SK-N-SH (cell line): ENCODE results near the gene OSBPL10. TPM values are rescaled to one million over a fixed set of nuclear protein-coding genes. Genes with fewer than 3 reads are reported as not detected.

Experiments
- CTCF ChIA-PET: fragments of 300-600, 350-600 bp; formaldehyde crosslinking; extraction: SDS; loops from one replicate; lab custom pipeline; 2021; lab: Yijun Ruan, JAX
- POLR2A ChIA-PET: fragments of 350-600 bp; sonication (Branson Sonifier 250); formaldehyde crosslinking; extraction: SDS; loops from one replicate; lab custom pipeline; 2020; ENCODE audit warnings: antibody characterized with exemption, inconsistent platforms; lab: Yijun Ruan, JAX
- DNase-seq: peaks from one replicate; pipeline ENCODE4 v3.0.0; 2012
- H2AFZ ChIP-seq: fragments of 200-600 bp; sonication (generic); 2 replicates; pipeline ENCODE4 v1.8.1; 2016; ENCODE audit warnings: antibody characterized with exemption, mild to moderate bottlenecking, low read depth
- H3F3A ChIP-seq: fragments of 200-600 bp; sonication (generic); replicated peaks from 2 replicates; pipeline ENCODE3; 2016; ENCODE audit warnings: antibody characterized with exemption, mild to moderate bottlenecking; ENCODE audit not compliant: insufficient read depth
- H3K27ac ChIP-seq, 2 experiments: fragments of 200-500 bp in 1 of 2; fragments of 200-600 bp in 1 of 2; sonication (Bioruptor generic) in 1 of 2; sonication (generic), shearing (Covaris generic) in 1 of 2; 2 replicates each; pipeline versions ENCODE4 v1.5.1 to v1.6.1; 2014 to 2016; ENCODE audit warnings: low read depth in 2 of 2, inconsistent platforms in 1 of 2, low read length in 1 of 2, mild to moderate bottlenecking in 1 of 2, mixed read lengths in 1 of 2
- H3K27me3 ChIP-seq: fragments of 200-600 bp; sonication (generic), shearing (Covaris generic); 2 replicates; pipeline ENCODE4 v1.6.1; 2016; ENCODE audit warnings: mixed run types; ENCODE audit not compliant: insufficient read depth
- H3K36me3 ChIP-seq, 2 experiments: fragments of 200-500 bp in 1 of 2; fragments of 200-600 bp in 1 of 2; sonication (Bioruptor generic) in 1 of 2; sonication (generic) in 1 of 2; replicated peaks in 1 of 2; 2 replicates each; pipeline versions ENCODE3 to v1.5.1; 2014 to 2016; ENCODE audit warnings: low read length in 1 of 2, mild to moderate bottlenecking in 1 of 2; ENCODE audit not compliant: insufficient read depth in 2 of 2, control insufficient read depth in 1 of 2
- H3K4me1 ChIP-seq, 2 experiments: fragments of 200-500 bp in 1 of 2; fragments of 200-600 bp in 1 of 2; sonication (Bioruptor generic) in 1 of 2; sonication (generic), shearing (Covaris generic) in 1 of 2; 2 replicates each; pipeline versions ENCODE4 v1.5.1 to v1.6.1; 2014 to 2016; ENCODE audit warnings: low read depth in 1 of 2, low read length in 1 of 2, mixed run types in 1 of 2; ENCODE audit not compliant: insufficient read depth in 2 of 2, control insufficient read depth in 1 of 2
- H3K4me2 ChIP-seq: fragments of 200-600 bp; sonication (generic), shearing (Covaris generic); 2 replicates; pipeline ENCODE4 v1.6.1; 2017; ENCODE audit warnings: mixed run types
- H3K4me3 ChIP-seq, 2 experiments: fragments of 200-500 bp in 1 of 2; fragments of 200-600 bp in 1 of 2; sonication (Bioruptor generic) in 1 of 2; sonication (generic), shearing (Covaris generic) in 1 of 2; 2 replicates each; pipeline versions ENCODE4 v1.5.1 to v1.8.1; 2014 to 2016; ENCODE audit warnings: low read depth in 2 of 2, inconsistent platforms in 1 of 2, low read length in 1 of 2, mild to moderate bottlenecking in 1 of 2, mixed read lengths in 1 of 2, moderate library complexity in 1 of 2
- H3K79me2 ChIP-seq: fragments of 200-600 bp; sonication (generic); 2 replicates; pipeline ENCODE4 v1.8.1; 2017; ENCODE audit warnings: mild to moderate bottlenecking; ENCODE audit not compliant: insufficient read depth
- H3K9ac ChIP-seq: fragments of 200-600 bp; sonication (generic); 2 replicates; pipeline ENCODE4 v1.6.1; 2017; ENCODE audit warnings: mixed run types
- H3K9me2 ChIP-seq: fragments of 200-600 bp; sonication (generic); 2 replicates; pipeline ENCODE4 v1.6.1; 2017; ENCODE audit warnings: mixed run types
- H3K9me3 ChIP-seq: fragments of 200-600 bp; sonication (generic); 2 replicates; pipeline ENCODE4 v1.6.1; 2017; ENCODE audit warnings: mixed run types, mild to moderate bottlenecking, moderate library complexity
- H4K20me1 ChIP-seq: fragments of 200-600 bp; sonication (generic); 2 replicates; pipeline ENCODE4 v1.6.1; 2017; ENCODE audit warnings: mild to moderate bottlenecking, mixed run types; ENCODE audit not compliant: insufficient read depth
- EP300 ChIP-seq, 2 experiments: IDR thresholded peaks; 2 replicates each; pipeline versions ENCODE4 v1.4.0 to v1.6.1; 2012; ENCODE audit warnings: borderline replicate concordance in 1 of 2, low read depth in 1 of 2, low read length in 1 of 2
- GATA2 ChIP-seq: sonication (generic); formaldehyde crosslinking; IDR thresholded peaks from 2 replicates; pipeline ENCODE4 v1.5.0; 2020; ENCODE audit warnings: mild to moderate bottlenecking, missing genetic modification reagents
- IRF3 ChIP-seq: fragments of 150-350 bp; IDR thresholded peaks from 2 replicates; pipeline ENCODE4 v1.6.1; 2016; ENCODE audit warnings: mild to moderate bottlenecking, low read depth, low read length
- JUND ChIP-seq: IDR thresholded peaks from 2 replicates; pipeline ENCODE4 v1.4.0; 2012
- MEF2A ChIP-seq: IDR thresholded peaks from 2 replicates; pipeline ENCODE4 v1.4.0; 2012; ENCODE audit warnings: low read depth, borderline replicate concordance
- NRF1 ChIP-seq: IDR thresholded peaks from 2 replicates; pipeline ENCODE4 v1.6.1; 2012; ENCODE audit warnings: low read depth, mild to moderate bottlenecking, low read length
- REST ChIP-seq: IDR thresholded peaks from 2 replicates; pipeline ENCODE4 v1.6.1; 2012; ENCODE audit warnings: mild to moderate bottlenecking, low read depth, low read length, moderate library complexity
- RFX5 ChIP-seq: IDR thresholded peaks from 2 replicates; pipeline ENCODE4 v1.6.1; 2012; ENCODE audit warnings: mild to moderate bottlenecking, improper control_type of control experiment, low read length
- SMC3 ChIP-seq: IDR thresholded peaks from 2 replicates; pipeline ENCODE4 v1.6.1; 2012; ENCODE audit warnings: low read depth, low read length, improper control_type of control experiment
- TCF12 ChIP-seq: IDR thresholded peaks from 2 replicates; pipeline ENCODE4 v1.4.0; 2012
- ZBTB33 ChIP-seq: IDR thresholded peaks from 2 replicates; pipeline ENCODE4 v1.4.0; 2012; ENCODE audit warnings: low read depth, borderline replicate concordance
- WGBS: methylation state at CpG from one replicate; pipeline ENCODE4 v1.1.6; 2017; ENCODE audit warnings: low lambda C conversion rate; 5-methylcytosine and 5-hydroxymethylcytosine counted together
- polyA plus RNA-seq, 3 experiments: library from polyadenylated mRNA; depleted of rRNA; stranded (reverse); fragments of >200 nt; gene quantifications; 2 replicates each; pipeline ENCODE4 v1.2.3, GENCODE V29; 2012
- TF ChIP-seq, protein P1 (sequence below): IDR thresholded peaks from 2 replicates; pipeline ENCODE4; 2012

Gene OSBPL10
- polyA plus RNA-seq, 1 of the 3 experiments (the other 2 are of a cell fraction): 0.12 TPM

DNA sequence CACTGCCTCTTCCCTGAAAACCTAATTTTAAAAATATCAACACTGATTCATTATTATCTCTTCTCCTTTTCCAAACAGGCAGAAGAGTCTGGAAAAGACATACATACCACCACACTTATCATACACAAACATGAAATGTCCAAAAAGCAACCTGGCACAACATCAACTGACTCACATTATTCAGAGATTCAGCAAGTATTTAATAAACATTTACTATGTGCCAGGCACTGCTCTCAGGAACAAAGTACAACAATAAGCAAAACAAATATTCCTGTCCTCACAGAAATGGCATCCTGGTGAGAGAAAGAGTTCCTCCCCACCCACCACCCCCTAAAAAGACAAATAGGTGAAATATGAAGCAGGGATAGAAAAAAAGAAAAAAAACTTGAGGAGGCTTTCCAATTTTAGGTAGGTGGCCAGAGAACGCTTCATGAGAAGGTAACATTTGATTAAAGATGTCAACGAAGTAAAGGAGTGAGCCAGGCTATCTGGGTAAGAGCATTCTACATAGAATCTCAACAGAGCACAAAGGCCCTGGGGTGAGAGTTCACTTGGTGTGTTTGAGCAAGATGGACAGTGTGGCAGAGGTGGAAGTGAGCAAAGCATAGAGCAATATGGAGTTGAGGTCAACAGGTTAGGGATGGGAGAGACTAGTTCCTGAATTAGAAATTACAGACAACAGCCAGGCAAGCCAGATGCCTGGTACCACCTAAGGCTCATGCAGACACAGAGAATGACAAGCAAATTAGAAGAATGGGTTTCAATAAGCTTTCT is 141.7 kb downstream of the OSBPL10 start:
- Histone ChIP-seq H3K9me2 (no peaks in the 10 kb centered on the region), H3K9me3 (no peaks in the 10 kb centered on the region), H3K4me2 (no peak overlapping the region), H3F3A (no peaks in the 10 kb centered on the region), H3K27me3 (no peaks in the 10 kb centered on the region), H3K79me2 (no peaks in the 10 kb centered on the region), H3K27ac (no peak overlapping the region), H3K9ac (no peak overlapping the region), H3K4me3 (no peak overlapping the region), H4K20me1 (no peaks in the 10 kb centered on the region), H3K36me3 (no peaks in the 10 kb centered on the region), H3K4me1 (no peaks in the 10 kb centered on the region)
- no peak for DNase-seq
- POLR2A ChIA-PET: no interaction called here
- no peak for TF ChIP-seq EP300 (IDR thresholded peaks at IDR 0.05; ENCODE audit: borderline replicate concordance in 1 of 2, low read depth in 1 of 2, low read length in 1 of 2)
- TF ChIP-seq NRF1: no peak
- no peak for TF ChIP-seq SMC3
- no peak for TF ChIP-seq IRF3
- TF ChIP-seq RFX5: no peak
- TF ChIP-seq JUND: no peak
- TF ChIP-seq MEF2A: no peak
- no peak for TF ChIP-seq REST
- TF ChIP-seq ZBTB33: no peak
- no peak for TF ChIP-seq GATA2 (CRISPR knock-in tag)
- no peak for TF ChIP-seq TCF12
- TF ChIP-seq, protein P1, sequence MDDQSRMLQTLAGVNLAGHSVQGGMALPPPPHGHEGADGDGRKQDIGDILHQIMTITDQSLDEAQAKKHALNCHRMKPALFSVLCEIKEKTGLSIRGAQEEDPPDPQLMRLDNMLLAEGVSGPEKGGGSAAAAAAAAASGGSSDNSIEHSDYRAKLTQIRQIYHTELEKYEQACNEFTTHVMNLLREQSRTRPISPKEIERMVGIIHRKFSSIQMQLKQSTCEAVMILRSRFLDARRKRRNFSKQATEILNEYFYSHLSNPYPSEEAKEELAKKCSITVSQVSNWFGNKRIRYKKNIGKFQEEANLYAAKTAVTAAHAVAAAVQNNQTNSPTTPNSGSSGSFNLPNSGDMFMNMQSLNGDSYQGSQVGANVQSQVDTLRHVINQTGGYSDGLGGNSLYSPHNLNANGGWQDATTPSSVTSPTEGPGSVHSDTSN: no peak
- TF ChIP-seq, all 33 proteins: peak for 0
- 25% methylated on average over 2 of the region's 2 CpGs for WGBS
- no peak overlapping the region for H2AFZ ChIP-seq
- CTCF ChIA-PET: no interaction called here
